ENCODE measurements around the gene C10orf143. TPM values are rescaled to one million over a fixed set of nuclear protein-coding genes. Genes with fewer than 3 reads are reported as not detected.

Gene C10orf143
- total and polyA plus RNA-seq, 7 donors = 1.4 to 9.6 (median 6.8) TPM

GRCh38 chr10:130078120-130078519, 32.5 kb downstream of the C10orf143 start:
- no peaks in the 10 kb centered on the region for H3K9me3 ChIP-seq
- no peak overlapping the region for H3K27ac ChIP-seq
- TF ChIP-seq POLR2AphosphoS5 (IDR thresholded peaks at IDR 0.05) = no peak
- no peak for TF ChIP-seq POLR2A (IDR thresholded peaks at IDR 0.05)
- TF ChIP-seq CTCF (IDR thresholded peaks at IDR 0.05) = no peak
- TF ChIP-seq EP300 (IDR thresholded peaks at IDR 0.05) = no peak
- H3K27me3 ChIP-seq = no peaks in the 10 kb centered on the region
- no peaks in the 10 kb centered on the region for H3K4me1 ChIP-seq
- no peak overlapping the region for H3K4me3 ChIP-seq
- intact Hi-C loops (cut with DNase I) = no loop called here
- H3K36me3 ChIP-seq = peaks cover 0 to 37% (median 5%) of the 10 kb centered on the region in 4 donors
- DNase-seq = no peak
- WGBS, 2 donors = 84 to 91% methylated on average over 3 of the region's 3 CpGs

- intact Hi-C loops (cut with DNase I) = no loop called here
- TF ChIP-seq POLR2AphosphoS5 (IDR thresholded peaks at IDR 0.05) (no peak), EP300 (IDR thresholded peaks at IDR 0.05) (no peak), CTCF (IDR thresholded peaks at IDR 0.05) (no peak), POLR2A (IDR thresholded peaks at IDR 0.05) (no peak)
- Histone ChIP-seq H3K27ac (no peak overlapping the region), H3K36me3 (peaks cover 0 to 37% (median 5%) of the 10 kb centered on the region in 4 donors), H3K27me3 (no peaks in the 10 kb centered on the region), H3K4me3 (no peak overlapping the region), H3K4me1 (no peaks in the 10 kb centered on the region), H3K9me3 (no peaks in the 10 kb centered on the region)
- 96 to 97% methylated on average over 14 of the region's 14 CpGs for WGBS, 2 donors
- DNase-seq = no peak
These were observed 33.9 kb downstream of the C10orf143 start for GRCh38 chr10:130076681-130077080.

- no peak for DNase-seq
- TF ChIP-seq EP300 (IDR thresholded peaks at IDR 0.05) (no peak), POLR2AphosphoS5 (IDR thresholded peaks at IDR 0.05) (no peak), POLR2A (IDR thresholded peaks at IDR 0.05) (no peak), CTCF (IDR thresholded peaks at IDR 0.05) (no peak)
- Histone ChIP-seq H3K9me3 (no peaks in the 10 kb centered on the region), H3K27ac (no peak overlapping the region), H3K36me3 (peaks cover 0 to 37% (median 5%) of the 10 kb centered on the region in 4 donors), H3K4me1 (no peaks in the 10 kb centered on the region), H3K4me3 (no peak overlapping the region), H3K27me3 (no peaks in the 10 kb centered on the region)
- intact Hi-C loops (cut with DNase I) = no loop called here
- WGBS, 2 donors = 76 to 80% methylated on average over 1 of the region's 1 CpG
These were observed 36.0 kb downstream of the C10orf143 start for GRCh38 chr10:130074639-130075038.

- Histone ChIP-seq H3K27ac (no peak overlapping the region), H3K4me1 (no peaks in the 10 kb centered on the region), H3K9me3 (no peaks in the 10 kb centered on the region), H3K27me3 (no peaks in the 10 kb centered on the region), H3K4me3 (no peak overlapping the region), H3K36me3 (peaks cover 0 to 31% (median 5%) of the 10 kb centered on the region in 4 donors)
- intact Hi-C loops (cut with DNase I) = no loop called here
- no peak for TF ChIP-seq POLR2AphosphoS5 (IDR thresholded peaks at IDR 0.05)
- TF ChIP-seq CTCF (IDR thresholded peaks at IDR 0.05) = no peak
- no peak for TF ChIP-seq EP300 (IDR thresholded peaks at IDR 0.05)
- TF ChIP-seq POLR2A (IDR thresholded peaks at IDR 0.05) = no peak
- no peak for DNase-seq
- 91 to 97% methylated on average over 8 of the region's 8 CpGs for WGBS, 2 donors
These were observed 36.7 kb downstream of the C10orf143 start for GRCh38 chr10:130073912-130074311.

GRCh38 chr10:130072247-130072646, 38.4 kb downstream of the C10orf143 start:
- H3K9me3 ChIP-seq = no peaks in the 10 kb centered on the region
- no peaks in the 10 kb centered on the region for H3K27me3 ChIP-seq
- H3K4me1 ChIP-seq = no peaks in the 10 kb centered on the region
- no peak overlapping the region for H3K27ac ChIP-seq
- intact Hi-C loops (cut with DNase I) = no loop called here
- H3K36me3 ChIP-seq = peaks cover 0 to 26% (median 10%) of the 10 kb centered on the region in 4 donors
- H3K4me3 ChIP-seq = no peak overlapping the region
- TF ChIP-seq POLR2AphosphoS5 (IDR thresholded peaks at IDR 0.05) (no peak), EP300 (IDR thresholded peaks at IDR 0.05) (no peak), POLR2A (IDR thresholded peaks at IDR 0.05) (no peak), CTCF (IDR thresholded peaks at IDR 0.05) (no peak)
- DNase-seq = no peak
